ENCODE measurements around the gene CXCL10.
"Not testable (repeated sequence)": the region's sequence is repeated elsewhere in the genome, so short reads cannot be mapped to it uniquely, and the experiment has no call there.

CXCL10 gene

GRCh38 chr4:76023389-76023788, at the start of gene CXCL10:
Gene CXCL10 (minus strand): TSS chr4:76023497. CDS start chr4:76023431, 66 bp downstream.
- no peak for DNase-seq

- no peak for DNase-seq
Measured at GRCh38 chr4:76072760-76073159, 49.5 kb upstream of the CXCL10 start.

GRCh38 chr4:76067652-76068286, 44.5 kb upstream of the CXCL10 start:
- DNase-seq, result peak; percentile 59

- DNase-seq, result no peak
Measured at GRCh38 chr4:76066546-76066945, 43.2 kb upstream of the CXCL10 start.

- no peak for DNase-seq
Measured at GRCh38 chr4:76061982-76062381, 38.7 kb upstream of the CXCL10 start.

- no peak for DNase-seq
Measured at GRCh38 chr4:76061421-76061820, 38.1 kb upstream of the CXCL10 start.

- DNase-seq, result no peak
Measured at GRCh38 chr4:76060506-76060905, 37.2 kb upstream of the CXCL10 start.

GRCh38 chr4:76059750-76060149, 36.5 kb upstream of the CXCL10 start:
- DNase-seq, result no peak

- no peak for DNase-seq
Measured at GRCh38 chr4:76058888-76059426, 35.7 kb upstream of the CXCL10 start.

GRCh38 chr4:76058302-76058701, 35.0 kb upstream of the CXCL10 start:
- no peak for DNase-seq

- DNase-seq, result no peak
Measured at GRCh38 chr4:76055421-76055820, 32.1 kb upstream of the CXCL10 start.

- DNase-seq, result peak; percentile 47
Measured at GRCh38 chr4:76055016-76055415, 31.7 kb upstream of the CXCL10 start.

- no peak for DNase-seq
Measured at GRCh38 chr4:76053730-76054129, 30.4 kb upstream of the CXCL10 start.

- DNase-seq, result not testable (repeated sequence)
Measured at GRCh38 chr4:76050560-76051050, 27.3 kb upstream of the CXCL10 start.

- DNase-seq, result not testable (repeated sequence)
Measured at GRCh38 chr4:76049860-76050416, 26.6 kb upstream of the CXCL10 start.

GRCh38 chr4:76044686-76045085, 21.4 kb upstream of the CXCL10 start:
- not testable (repeated sequence) for DNase-seq

- not testable (repeated sequence) for DNase-seq
Measured at GRCh38 chr4:76043306-76043705, 20.0 kb upstream of the CXCL10 start.

- not testable (repeated sequence) for DNase-seq
Measured at GRCh38 chr4:76042241-76042998, 19.1 kb upstream of the CXCL10 start.

GRCh38 chr4:76036855-76037254, 13.6 kb upstream of the CXCL10 start:
- no peak for DNase-seq

- DNase-seq, result no peak
Measured at GRCh38 chr4:76035799-76036380, 12.6 kb upstream of the CXCL10 start, which contains the start of gene CXCL11. Gene CXCL11 (minus strand): TSS chr4:76036070. CDS start chr4:76035987, 83 bp downstream.

GRCh38 chr4:76035141-76035540, 11.8 kb upstream of the CXCL10 start:
- no peak for DNase-seq

GRCh38 chr4:76029300-76029699, 6.0 kb upstream of the CXCL10 start:
- no peak for DNase-seq

GRCh38 chr4:76028350-76028765, 5.1 kb upstream of the CXCL10 start:
- peak; percentile 58 for DNase-seq

Data from NCI-H69 (cell line).